ENCODE measurements around the gene HRCT1.

DNA sequence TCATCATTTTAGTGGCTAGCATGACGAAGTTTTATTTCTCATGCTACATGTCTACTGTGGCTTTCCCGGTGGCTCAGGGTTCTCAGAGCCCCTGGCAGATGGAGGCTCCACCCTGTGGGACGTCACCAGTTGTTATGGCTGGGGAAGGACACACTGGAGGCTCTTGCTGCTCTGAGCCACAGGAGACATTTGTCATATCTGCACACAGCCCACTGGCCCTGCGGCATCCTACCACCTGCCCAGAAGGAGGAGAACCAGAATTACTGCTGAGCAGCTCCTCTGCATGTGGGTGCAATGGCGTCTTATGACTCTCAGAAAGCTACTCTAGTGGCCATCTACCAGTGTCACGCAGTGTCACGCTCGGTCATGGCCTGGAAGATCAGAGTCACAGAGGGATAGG, 42.4 kb upstream of the HRCT1 start:
- TF ChIP-seq, protein P1, sequence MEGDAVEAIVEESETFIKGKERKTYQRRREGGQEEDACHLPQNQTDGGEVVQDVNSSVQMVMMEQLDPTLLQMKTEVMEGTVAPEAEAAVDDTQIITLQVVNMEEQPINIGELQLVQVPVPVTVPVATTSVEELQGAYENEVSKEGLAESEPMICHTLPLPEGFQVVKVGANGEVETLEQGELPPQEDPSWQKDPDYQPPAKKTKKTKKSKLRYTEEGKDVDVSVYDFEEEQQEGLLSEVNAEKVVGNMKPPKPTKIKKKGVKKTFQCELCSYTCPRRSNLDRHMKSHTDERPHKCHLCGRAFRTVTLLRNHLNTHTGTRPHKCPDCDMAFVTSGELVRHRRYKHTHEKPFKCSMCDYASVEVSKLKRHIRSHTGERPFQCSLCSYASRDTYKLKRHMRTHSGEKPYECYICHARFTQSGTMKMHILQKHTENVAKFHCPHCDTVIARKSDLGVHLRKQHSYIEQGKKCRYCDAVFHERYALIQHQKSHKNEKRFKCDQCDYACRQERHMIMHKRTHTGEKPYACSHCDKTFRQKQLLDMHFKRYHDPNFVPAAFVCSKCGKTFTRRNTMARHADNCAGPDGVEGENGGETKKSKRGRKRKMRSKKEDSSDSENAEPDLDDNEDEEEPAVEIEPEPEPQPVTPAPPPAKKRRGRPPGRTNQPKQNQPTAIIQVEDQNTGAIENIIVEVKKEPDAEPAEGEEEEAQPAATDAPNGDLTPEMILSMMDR (conservative IDR thresholded peaks at IDR 0.05; ENCODE audit: low read depth in 2 of 2), result no peak
- no peak for TF ChIP-seq EZH2phosphoT487 (IDR thresholded peaks at IDR 0.05; ENCODE audit: unreplicated experiment)
- no peak for TF ChIP-seq JUNB (IDR thresholded peaks at IDR 0.05; ENCODE audit: unreplicated experiment)
- no peak for TF ChIP-seq ZNF114 (CRISPR knock-in tag; IDR thresholded peaks at IDR 0.05)
- TF ChIP-seq NANOG (IDR thresholded peaks at IDR 0.05; ENCODE audit: borderline replicate concordance), result no peak
- no peak for TF ChIP-seq EZH2 (IDR thresholded peaks at IDR 0.05; ENCODE audit: low read depth, unreplicated experiment)
- no peak for TF ChIP-seq POLR2AphosphoS5 (IDR thresholded peaks at IDR 0.05; ENCODE audit: low read depth)
- TF ChIP-seq, protein P2, sequence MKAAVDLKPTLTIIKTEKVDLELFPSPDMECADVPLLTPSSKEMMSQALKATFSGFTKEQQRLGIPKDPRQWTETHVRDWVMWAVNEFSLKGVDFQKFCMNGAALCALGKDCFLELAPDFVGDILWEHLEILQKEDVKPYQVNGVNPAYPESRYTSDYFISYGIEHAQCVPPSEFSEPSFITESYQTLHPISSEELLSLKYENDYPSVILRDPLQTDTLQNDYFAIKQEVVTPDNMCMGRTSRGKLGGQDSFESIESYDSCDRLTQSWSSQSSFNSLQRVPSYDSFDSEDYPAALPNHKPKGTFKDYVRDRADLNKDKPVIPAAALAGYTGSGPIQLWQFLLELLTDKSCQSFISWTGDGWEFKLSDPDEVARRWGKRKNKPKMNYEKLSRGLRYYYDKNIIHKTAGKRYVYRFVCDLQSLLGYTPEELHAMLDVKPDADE (IDR thresholded peaks at IDR 0.05), result no peak
- TF ChIP-seq REST (IDR thresholded peaks at IDR 0.05; ENCODE audit: unreplicated experiment), result no peak
- no peak for TF ChIP-seq CREB1 (CRISPR knock-in tag; IDR thresholded peaks at IDR 0.05; ENCODE audit: low read depth)
